Measurements from ENCODE around the gene HMCN1.

DNA sequence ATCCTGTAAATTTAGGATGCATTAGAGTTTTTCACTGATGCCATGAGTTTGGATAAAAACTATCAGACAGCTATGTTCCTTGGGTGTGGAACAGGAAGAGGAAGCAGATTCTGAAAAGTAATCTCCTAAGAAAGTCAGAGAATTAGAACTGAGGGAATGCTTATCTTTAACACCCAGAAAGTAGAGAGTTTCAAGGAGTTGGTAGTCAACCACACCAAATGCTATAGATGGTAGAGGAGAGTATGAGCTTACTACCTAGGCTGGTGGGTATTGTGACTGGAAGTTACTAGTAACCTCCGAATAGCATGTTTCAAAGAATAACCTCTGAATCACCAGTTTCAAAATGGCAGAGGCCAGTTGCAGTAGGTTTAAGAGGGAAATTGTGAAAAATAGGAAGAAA is 288.0 kb downstream of the HMCN1 start:
- TF ChIP-seq, protein P1, sequence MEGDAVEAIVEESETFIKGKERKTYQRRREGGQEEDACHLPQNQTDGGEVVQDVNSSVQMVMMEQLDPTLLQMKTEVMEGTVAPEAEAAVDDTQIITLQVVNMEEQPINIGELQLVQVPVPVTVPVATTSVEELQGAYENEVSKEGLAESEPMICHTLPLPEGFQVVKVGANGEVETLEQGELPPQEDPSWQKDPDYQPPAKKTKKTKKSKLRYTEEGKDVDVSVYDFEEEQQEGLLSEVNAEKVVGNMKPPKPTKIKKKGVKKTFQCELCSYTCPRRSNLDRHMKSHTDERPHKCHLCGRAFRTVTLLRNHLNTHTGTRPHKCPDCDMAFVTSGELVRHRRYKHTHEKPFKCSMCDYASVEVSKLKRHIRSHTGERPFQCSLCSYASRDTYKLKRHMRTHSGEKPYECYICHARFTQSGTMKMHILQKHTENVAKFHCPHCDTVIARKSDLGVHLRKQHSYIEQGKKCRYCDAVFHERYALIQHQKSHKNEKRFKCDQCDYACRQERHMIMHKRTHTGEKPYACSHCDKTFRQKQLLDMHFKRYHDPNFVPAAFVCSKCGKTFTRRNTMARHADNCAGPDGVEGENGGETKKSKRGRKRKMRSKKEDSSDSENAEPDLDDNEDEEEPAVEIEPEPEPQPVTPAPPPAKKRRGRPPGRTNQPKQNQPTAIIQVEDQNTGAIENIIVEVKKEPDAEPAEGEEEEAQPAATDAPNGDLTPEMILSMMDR (IDR thresholded peaks at IDR 0.05): no peak
- no peak for TF ChIP-seq TCF7L2 (IDR thresholded peaks at IDR 0.05; ENCODE audit: low read depth, low read length)
- no peak for TF ChIP-seq POLR2AphosphoS5 (IDR thresholded peaks at IDR 0.05; ENCODE audit: low read depth, low read length)

Measured in Panc1 (cell line).